ENCODE results near the gene ERICH6. TPM values are rescaled to one million over a fixed set of nuclear protein-coding genes. Genes with fewer than 3 reads are reported as not detected.

ERICH6 gene
- total RNA-seq, 2 donors from 2014 or later = 0.26 TPM; not detected in 1

DNA sequence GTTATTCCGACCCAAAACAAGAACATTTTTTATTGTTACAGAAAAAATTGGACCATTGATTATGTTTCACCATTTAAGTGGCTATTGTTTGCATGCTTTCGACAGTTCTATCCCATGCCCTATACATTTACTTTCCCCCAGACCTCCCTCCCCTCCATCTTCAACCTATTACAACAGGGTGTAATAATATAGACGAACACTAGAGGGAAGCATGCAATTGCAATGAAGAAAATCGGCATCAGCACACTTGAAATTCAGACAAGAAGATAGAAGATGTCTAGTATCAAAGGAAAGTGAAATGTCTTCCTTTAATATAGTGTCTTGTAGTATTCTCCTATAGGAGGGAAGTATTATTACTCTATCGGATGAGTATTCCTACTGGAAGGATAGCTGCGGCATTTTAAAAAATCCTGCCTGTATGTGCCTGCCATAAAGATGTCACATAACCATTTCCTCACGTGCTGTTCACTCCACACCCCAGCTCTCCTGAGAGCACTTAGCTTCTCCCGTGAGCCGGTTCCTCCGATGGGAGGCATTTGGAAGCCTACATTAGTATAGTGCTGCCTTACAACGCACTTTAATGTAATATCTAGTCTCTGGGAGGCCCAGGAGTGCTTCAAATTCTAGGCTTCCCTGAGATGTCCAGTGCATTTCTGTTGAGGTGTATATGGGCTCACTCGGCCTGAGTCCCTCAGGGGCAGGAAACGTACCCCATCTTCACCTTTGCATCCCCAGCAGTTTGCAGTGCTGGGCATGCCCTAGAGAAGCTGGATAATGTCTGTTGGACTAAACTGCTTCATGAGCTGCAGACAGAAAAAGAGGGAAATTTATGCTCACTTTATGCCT lies 17.8 kb upstream of the ERICH6 start:
- 7 to 14% methylated on average over 13 of the region's 13 CpGs for WGBS, 2 donors
- intact Hi-C loops (cut with DNase I) = loop anchor here (5.0 kb wide), 1 partner anchor 146 kb away; no protein-coding TSS in a partner anchor
- Histone ChIP-seq H3K9me3 (no peaks in the 10 kb centered on the region), H3K36me3 (replicated peaks in 1 of 2; ENCODE audit: insufficient read depth in 1 of 2, low read depth in 2 of 2) (no peaks in the 10 kb centered on the region), H3K4me3 (no peak overlapping the region), H3K27me3 (no peaks in the 10 kb centered on the region), H3K4me1 (no peaks in the 10 kb centered on the region), H3K27ac (no peak overlapping the region)
- TF ChIP-seq POLR2A (IDR thresholded peaks at IDR 0.05) = no peak
- TF ChIP-seq, protein P1, sequence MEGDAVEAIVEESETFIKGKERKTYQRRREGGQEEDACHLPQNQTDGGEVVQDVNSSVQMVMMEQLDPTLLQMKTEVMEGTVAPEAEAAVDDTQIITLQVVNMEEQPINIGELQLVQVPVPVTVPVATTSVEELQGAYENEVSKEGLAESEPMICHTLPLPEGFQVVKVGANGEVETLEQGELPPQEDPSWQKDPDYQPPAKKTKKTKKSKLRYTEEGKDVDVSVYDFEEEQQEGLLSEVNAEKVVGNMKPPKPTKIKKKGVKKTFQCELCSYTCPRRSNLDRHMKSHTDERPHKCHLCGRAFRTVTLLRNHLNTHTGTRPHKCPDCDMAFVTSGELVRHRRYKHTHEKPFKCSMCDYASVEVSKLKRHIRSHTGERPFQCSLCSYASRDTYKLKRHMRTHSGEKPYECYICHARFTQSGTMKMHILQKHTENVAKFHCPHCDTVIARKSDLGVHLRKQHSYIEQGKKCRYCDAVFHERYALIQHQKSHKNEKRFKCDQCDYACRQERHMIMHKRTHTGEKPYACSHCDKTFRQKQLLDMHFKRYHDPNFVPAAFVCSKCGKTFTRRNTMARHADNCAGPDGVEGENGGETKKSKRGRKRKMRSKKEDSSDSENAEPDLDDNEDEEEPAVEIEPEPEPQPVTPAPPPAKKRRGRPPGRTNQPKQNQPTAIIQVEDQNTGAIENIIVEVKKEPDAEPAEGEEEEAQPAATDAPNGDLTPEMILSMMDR (IDR thresholded peaks at IDR 0.05) = peak; percentile 37 to 92 (median 86)
- ATAC-seq (peak; percentile 71), DNase-seq (no peak)

DNA sequence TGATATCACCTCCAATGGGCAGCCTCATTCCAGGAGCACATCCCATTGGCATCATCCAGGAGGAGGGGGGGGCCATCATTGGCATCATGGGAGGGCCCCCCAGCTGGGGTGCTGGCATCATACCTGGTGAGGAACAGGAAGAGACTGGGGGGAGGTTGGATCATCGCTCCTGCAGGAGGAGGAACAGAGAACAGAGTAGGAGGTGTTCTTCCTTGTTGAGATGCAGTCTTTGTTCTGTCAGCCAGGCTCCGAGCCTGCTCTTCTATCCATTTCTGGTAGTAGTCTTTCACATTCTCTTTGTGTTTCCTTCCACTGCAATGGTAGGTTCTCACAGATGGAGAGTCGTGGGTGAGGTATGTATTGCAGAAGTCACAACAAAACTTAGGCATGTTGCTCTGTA lies 16.7 kb upstream of the ERICH6 start:
- ATAC-seq = no peak
- Histone ChIP-seq H3K4me1 (no peaks in the 10 kb centered on the region), H3K36me3 (replicated peaks in 1 of 2; ENCODE audit: insufficient read depth in 1 of 2, low read depth in 2 of 2) (no peaks in the 10 kb centered on the region), H3K27ac (no peak overlapping the region), H3K4me3 (no peak overlapping the region), H3K27me3 (no peaks in the 10 kb centered on the region), H3K9me3 (no peaks in the 10 kb centered on the region)
- TF ChIP-seq POLR2A (IDR thresholded peaks at IDR 0.05) = no peak
- TF ChIP-seq, protein P1 (IDR thresholded peaks at IDR 0.05) = no peak
- WGBS, 2 donors = 69 to 76% methylated on average over 3 of the region's 3 CpGs
- intact Hi-C loops (cut with DNase I) = loop anchor here (5.0 kb wide), 1 partner anchor 147 kb away; no protein-coding TSS in a partner anchor
- no peak for DNase-seq

DNA sequence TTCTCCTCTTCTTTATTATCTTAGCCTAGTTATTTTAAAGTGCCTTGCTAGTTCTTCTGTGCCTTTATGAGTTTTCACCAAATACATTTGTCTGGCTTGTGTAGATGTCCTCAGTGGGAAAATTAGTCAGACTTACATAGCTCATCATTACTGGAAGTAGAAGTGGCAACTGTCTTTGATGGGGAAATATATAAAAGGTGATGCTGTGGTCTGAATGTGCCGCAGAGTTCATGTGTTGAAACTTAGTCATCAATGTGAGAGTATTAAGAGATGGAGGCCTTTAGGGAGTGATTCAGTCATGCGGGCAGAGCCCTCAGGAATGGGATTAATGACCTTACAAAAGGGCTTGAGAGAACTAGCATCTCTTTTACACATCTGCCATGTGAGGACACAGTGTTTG lies 6.4 kb upstream of the ERICH6 start:
- no peak for ATAC-seq
- Histone ChIP-seq H3K4me3 (no peak overlapping the region), H3K27ac (no peak overlapping the region), H3K9me3 (no peaks in the 10 kb centered on the region), H3K27me3 (no peaks in the 10 kb centered on the region), H3K36me3 (replicated peaks in 1 of 2; ENCODE audit: insufficient read depth in 1 of 2, low read depth in 2 of 2) (no peaks in the 10 kb centered on the region), H3K4me1 (no peaks in the 10 kb centered on the region)
- intact Hi-C loops (cut with DNase I) = no loop called here
- 92 to 100% methylated on average over 2 of the region's 2 CpGs for WGBS, 2 donors
- no peak for TF ChIP-seq POLR2A (IDR thresholded peaks at IDR 0.05)
- TF ChIP-seq, protein P1 (IDR thresholded peaks at IDR 0.05) = no peak
- no peak for DNase-seq

GRCh38 chr3:150703299-150703755 lies 393 bp downstream of the ERICH6 start:
- peak overlapping the region; percentile 19 to 73 for H3K4me3 ChIP-seq
- peak overlapping the region; percentile 25 to 87 (median 76) for H3K27ac ChIP-seq
- DNase-seq = peak in 3 of 4 donors; percentile 34 to 39 (median 39)
- peaks cover 5% of the 10 kb centered on the region for H3K4me1 ChIP-seq
- TF ChIP-seq POLR2A (IDR thresholded peaks at IDR 0.05) = no peak
- TF ChIP-seq, protein P1 (IDR thresholded peaks at IDR 0.05) = no peak
- WGBS, 2 donors = 2% methylated on average over 28 to 29 of the region's 29 CpGs
- intact Hi-C loops (cut with DNase I) = no loop called here
- H3K36me3 ChIP-seq (replicated peaks in 1 of 2; ENCODE audit: insufficient read depth in 1 of 2, low read depth in 2 of 2) = no peaks in the 10 kb centered on the region
- ATAC-seq = peak; percentile 38
- no peaks in the 10 kb centered on the region for H3K27me3 ChIP-seq
- no peaks in the 10 kb centered on the region for H3K9me3 ChIP-seq

Measured in body of pancreas (tissue), 4 donors.